Peyer's patch (tissue), 4 donors: ENCODE data around the gene STK32C. TPM values are rescaled to one million over a fixed set of nuclear protein-coding genes. Genes with fewer than 3 reads are reported as not detected.

Experiments used
- DNase-seq, 3 donors: peaks; one replicate each; pipeline ENCODE4 v3.0.0-alpha.2; 2017 to 2019
- H3K27ac ChIP-seq, 4 donors: fragments of 200-600 bp; sonication (generic); one replicate each; pipeline ENCODE4 v1.5.1; 2016 to 2019
- H3K27me3 ChIP-seq, 2 donors: fragments of 200-600 bp; sonication (generic); one replicate each; pipeline ENCODE4 v1.5.1; 2019
- H3K36me3 ChIP-seq, 3 donors: fragments of 200-600 bp; sonication (generic); one replicate each; pipeline ENCODE4 v1.5.1; 2016 to 2019
- H3K4me1 ChIP-seq, 4 donors: fragments of 200-600 bp; sonication (generic); one replicate each; pipeline ENCODE4 v1.5.1; 2016 to 2019
- H3K4me3 ChIP-seq, 4 donors: fragments of 200-600 bp; sonication (generic); 1 replicate in 3 of 4; 2 replicates in 1 of 4; pipeline ENCODE4 v1.5.1; 2016 to 2019; ENCODE audit warnings: mild to moderate bottlenecking in 1 of 4
- H3K9me3 ChIP-seq, 4 donors: fragments of 200-600 bp; sonication (generic); one replicate each; pipeline ENCODE4 v1.5.1; 2016 to 2019; ENCODE audit warnings: mild to moderate bottlenecking in 1 of 4
- CTCF ChIP-seq, 6 experiments: fragments of 450-650 bp in 4 of 6; fragments of 200-600 bp in 2 of 6; sonication (generic) in 1 of 6; IDR thresholded peaks; one replicate each; pipeline ENCODE4 v1.5.1; 2017 to 2019; ENCODE audit warnings: antibody characterized with exemption in 6 of 6, mild to moderate bottlenecking in 3 of 6, moderate library complexity in 1 of 6
- POLR2A ChIP-seq, 2 donors: fragments of 450-650 bp; IDR thresholded peaks; one replicate each; pipeline ENCODE4 v1.5.1; 2017; ENCODE audit warnings: antibody characterized with exemption in 2 of 2, mild to moderate bottlenecking in 2 of 2, moderate library complexity in 2 of 2
- total RNA-seq, 4 donors: library from RNA; depleted of rRNA; stranded (reverse); fragments of >200 nt; gene quantifications; one replicate each; pipeline ENCODE4 v1.1.0, GENCODE V29; 2016

The STK32C gene
- total RNA-seq, 4 donors from 2014 or later, result 0.35 to 23.9 (median 4.4) TPM

- Histone ChIP-seq H3K36me3 (no peaks in the 10 kb centered on the region), H3K9me3 (no peaks in the 10 kb centered on the region), H3K4me1 (peaks cover 3 to 37% (median 7%) of the 10 kb centered on the region in 4 donors), H3K4me3 (peak overlapping the region; percentile 54 to 92 (median 86)), H3K27me3 (no peaks in the 10 kb centered on the region), H3K27ac (peak overlapping the region; percentile 73 to 89 (median 81))
- peak in 1 of 3 donors; percentile 64 for DNase-seq
- TF ChIP-seq CTCF (IDR thresholded peaks at IDR 0.05), result no peak
- no peak for TF ChIP-seq POLR2A (IDR thresholded peaks at IDR 0.05)
These were observed 24.6 kb upstream of the STK32C start for GRCh38 chr10:132332433-132332754.

DNA sequence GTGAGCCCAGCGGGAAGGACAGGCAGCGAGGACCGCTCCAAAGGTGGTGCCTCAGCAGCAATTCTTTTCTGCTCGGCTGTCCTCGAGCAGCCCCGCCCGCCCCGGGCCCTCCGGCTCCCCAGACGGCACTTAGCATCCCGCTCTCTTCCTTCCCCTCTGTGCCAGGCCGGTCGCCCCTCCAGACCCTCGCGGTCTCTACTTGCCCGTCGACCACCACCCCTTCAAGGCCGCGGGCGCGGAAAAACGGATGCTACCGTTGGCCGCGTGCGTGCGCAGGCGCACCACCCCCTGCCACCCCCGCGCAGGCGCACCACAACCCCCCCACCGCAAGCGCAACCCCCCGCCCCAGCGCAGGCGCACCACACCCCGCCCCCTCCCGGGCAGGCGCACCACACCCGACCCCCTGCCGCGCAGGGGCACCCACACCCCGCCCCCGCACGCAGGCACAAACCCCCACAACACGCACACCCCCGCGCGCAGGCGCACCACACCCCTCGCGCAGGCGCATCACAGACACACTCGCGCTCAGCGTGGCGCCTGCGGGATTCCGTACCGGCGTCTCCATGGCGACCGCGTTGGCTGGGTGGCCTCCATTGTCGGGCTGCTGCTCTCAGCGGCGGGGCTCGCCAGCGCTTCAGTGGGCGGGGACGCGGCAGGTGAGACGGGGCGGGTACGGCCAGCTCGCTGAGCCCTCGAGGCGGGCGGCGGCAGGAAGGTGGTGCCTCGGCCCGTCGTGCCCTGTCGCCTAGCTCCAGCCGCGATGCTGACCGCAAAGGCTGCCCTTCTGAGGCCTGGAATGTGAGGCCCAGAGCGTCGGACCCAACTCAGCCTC is 24.1 kb upstream of the STK32C start, which contains the start of gene LRRC27:
TSS of gene LRRC27 (plus strand) at position 593 of the 832 bp plus-strand sequence. CDS start 1,332 bp downstream, outside the sequence.
- peaks cover 3 to 36% (median 7%) of the 10 kb centered on the region in 4 donors for H3K4me1 ChIP-seq
- H3K27me3 ChIP-seq, result no peaks in the 10 kb centered on the region
- peak within 1 kb of the TSS; percentile 78 to 89 (median 81) for H3K27ac ChIP-seq
- no peaks in the 10 kb centered on the region for H3K9me3 ChIP-seq
- H3K36me3 ChIP-seq, result no peaks in the 10 kb centered on the region
- DNase-seq, result peak; percentile 95 to 100 (median 99)
- TF ChIP-seq CTCF (IDR thresholded peaks at IDR 0.05) (no peak), POLR2A (IDR thresholded peaks at IDR 0.05) (peak; percentile 34 to 52)
- H3K4me3 ChIP-seq, result peak within 1 kb of the TSS; percentile 54 to 92 (median 86)

- Histone ChIP-seq H3K27me3 (no peaks in the 10 kb centered on the region), H3K27ac (peak overlapping the region in 2 of 4 donors; percentile 12 to 67), H3K9me3 (no peaks in the 10 kb centered on the region), H3K4me1 (peaks cover 3 to 28% (median 7%) of the 10 kb centered on the region in 4 donors), H3K36me3 (no peaks in the 10 kb centered on the region), H3K4me3 (peak overlapping the region in 3 of 4 donors; percentile 44 to 92 (median 54))
- peak in 1 of 3 donors; percentile 29 for DNase-seq
- TF ChIP-seq CTCF (IDR thresholded peaks at IDR 0.05) (no peak), POLR2A (IDR thresholded peaks at IDR 0.05) (no peak)
These were observed 22.7 kb upstream of the STK32C start for GRCh38 chr10:132330486-132330833.

GRCh38 chr10:132329565-132330485 is 22.1 kb upstream of the STK32C start:
- Histone ChIP-seq H3K9me3 (no peaks in the 10 kb centered on the region), H3K4me1 (peaks cover 3 to 28% (median 7%) of the 10 kb centered on the region in 4 donors), H3K27me3 (no peaks in the 10 kb centered on the region), H3K27ac (peak overlapping the region in 3 of 4 donors; percentile 12 to 67 (median 17)), H3K4me3 (peak overlapping the region; percentile 3 to 92 (median 49)), H3K36me3 (no peaks in the 10 kb centered on the region)
- TF ChIP-seq CTCF (IDR thresholded peaks at IDR 0.05) (no peak), POLR2A (IDR thresholded peaks at IDR 0.05) (no peak)
- peak in 1 of 3 donors; percentile 58 for DNase-seq

DNA sequence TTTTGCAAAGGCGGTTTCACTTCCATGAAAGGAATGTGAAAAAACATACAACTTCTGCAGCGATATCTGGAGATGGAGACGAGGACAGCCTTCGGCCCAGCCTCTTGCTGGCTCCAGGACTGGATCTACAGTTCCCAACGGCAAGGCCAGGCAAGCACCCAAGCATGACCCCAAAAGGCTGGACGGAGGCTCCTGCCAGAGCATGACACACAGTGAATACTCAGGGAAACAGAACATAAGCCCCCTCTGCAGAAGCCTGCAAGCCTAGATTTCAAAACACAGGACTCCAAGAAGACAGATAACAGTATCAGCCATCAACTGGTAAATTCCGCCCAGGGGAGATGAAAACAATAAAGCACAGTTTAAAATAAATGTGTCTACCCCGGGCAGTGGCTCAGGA is 21.0 kb upstream of the STK32C start:
- Histone ChIP-seq H3K4me1 (peaks cover 3 to 28% (median 7%) of the 10 kb centered on the region in 4 donors), H3K9me3 (no peaks in the 10 kb centered on the region), H3K4me3 (no peak overlapping the region), H3K27ac (no peak overlapping the region), H3K36me3 (no peaks in the 10 kb centered on the region), H3K27me3 (no peaks in the 10 kb centered on the region)
- peak in 1 of 3 donors; percentile 39 for DNase-seq
- TF ChIP-seq CTCF (IDR thresholded peaks at IDR 0.05), result no peak
- no peak for TF ChIP-seq POLR2A (IDR thresholded peaks at IDR 0.05)
